Fibroblast of lung (primary cell): ENCODE data around the gene MRC2. TPM values are rescaled to one million over a fixed set of nuclear protein-coding genes. Genes with fewer than 3 reads are reported as not detected.

Experiments
- DNase-seq, 2 donors: peaks; one replicate each; pipeline versions ENCODE4 v3.0.0 to v3.0.0-alpha.2; 2010; ENCODE audit warnings: low read depth in 2 of 2
- H2AFZ ChIP-seq: 2 replicates; pipeline ENCODE4 v1.5.1; 2012; ENCODE audit warnings: low read length, control low read depth, inconsistent platforms
- H3K27ac ChIP-seq: 2 replicates; pipeline ENCODE4 v1.5.1; 2011; ENCODE audit warnings: low read length, control low read depth; ENCODE audit not compliant: insufficient read depth
- H3K27me3 ChIP-seq: 2 replicates; pipeline ENCODE4 v1.5.1; 2011; ENCODE audit warnings: mild to moderate bottlenecking, low read length; ENCODE audit not compliant: control insufficient read depth, insufficient read depth
- H3K36me3 ChIP-seq: 2 replicates; pipeline ENCODE4 v1.5.1; 2011; ENCODE audit warnings: low read length; ENCODE audit not compliant: control insufficient read depth, insufficient read depth
- H3K4me1 ChIP-seq: 2 replicates; pipeline ENCODE4 v1.5.1; 2011; ENCODE audit warnings: low read length; ENCODE audit not compliant: control insufficient read depth, insufficient read depth; ENCODE audit errors: extremely low read depth
- H3K4me2 ChIP-seq: 2 replicates; pipeline ENCODE4 v1.5.1; 2011; ENCODE audit warnings: low read length, control low read depth; ENCODE audit not compliant: insufficient read depth; ENCODE audit errors: extremely low read depth
- H3K4me3 ChIP-seq, 4 experiments: fragments of 200-600 bp in 1 of 4; sonication (generic) in 1 of 4; replicated peaks in 1 of 4; 2 replicates each; pipeline ENCODE4 v1.5.1; 2011 to 2016; ENCODE audit warnings: low read length in 4 of 4, low read depth in 3 of 4, mild to moderate bottlenecking in 3 of 4, control low read depth in 2 of 4, inconsistent platforms in 1 of 4, mixed read lengths in 1 of 4; ENCODE audit not compliant: insufficient read depth in 1 of 4; ENCODE audit errors: control extremely low read depth in 1 of 4
- H3K79me2 ChIP-seq: 2 replicates; pipeline ENCODE4 v1.5.1; 2012; ENCODE audit warnings: mild to moderate bottlenecking, low read length, inconsistent platforms; ENCODE audit not compliant: control insufficient read depth, insufficient read depth
- H3K9ac ChIP-seq: 2 replicates; pipeline ENCODE4 v1.5.1; 2011; ENCODE audit warnings: mild to moderate bottlenecking, low read length, control low read depth; ENCODE audit not compliant: insufficient read depth
- H3K9me3 ChIP-seq: 2 replicates; pipeline ENCODE4 v1.5.1; 2012; ENCODE audit warnings: low read depth, low read length; ENCODE audit not compliant: control insufficient read depth, insufficient read depth
- H4K20me1 ChIP-seq: 2 replicates; pipeline ENCODE4 v1.5.1; 2011; ENCODE audit warnings: low read length; ENCODE audit not compliant: control insufficient read depth, insufficient read depth; ENCODE audit errors: extremely low read depth
- CTCF ChIP-seq, 2 donors: IDR thresholded peaks in 1 of 2; conservative IDR thresholded peaks in 1 of 2; 1 replicate in 1 of 2; 2 replicates in 1 of 2; pipeline ENCODE4 v1.5.1; 2011 to 2012; ENCODE audit warnings: low read length in 2 of 2, control low read depth in 1 of 2, inconsistent platforms in 1 of 2, low read depth in 1 of 2, mild to moderate bottlenecking in 1 of 2
- EZH2 ChIP-seq: IDR thresholded peaks from 2 replicates; pipeline ENCODE4 v1.5.1; 2012; ENCODE audit warnings: low read length, control low read depth, mild to moderate bottlenecking; ENCODE audit errors: missing control alignments
- polyA plus RNA-seq, 2 donors: library from polyadenylated mRNA; depleted of rRNA in 1 of 2; stranded (reverse) in 1 of 2; unstranded in 1 of 2; fragments of >200 nt; gene quantifications; 2 replicates each; pipeline ENCODE4 v1.2.1, GENCODE V29; 2011 to 2012; ENCODE audit warnings: missing spikeins in 1 of 2
- total RNA-seq: library from RNA; depleted of rRNA; stranded (reverse); fragments of >200 nt; gene quantifications from 2 replicates; pipeline ENCODE4 v1.2.1, GENCODE V29; 2014

MRC2 gene
- total and polyA plus RNA-seq, 2 donors (not counting 1 experiment from before 2014, with no cell fraction given), result 98.7 to 164 TPM

GRCh38 chr17:62658136-62658920 is 30.9 kb downstream of the MRC2 start:
- DNase-seq, result no peak
- Histone ChIP-seq H4K20me1 (no peaks in the 10 kb centered on the region), H3K9ac (no peak overlapping the region), H3K4me2 (no peak overlapping the region), H3K36me3 (peaks cover 9% of the 10 kb centered on the region), H2AFZ (no peak overlapping the region), H3K27ac (no peak overlapping the region), H3K9me3 (no peaks in the 10 kb centered on the region), H3K4me3 (no peak overlapping the region), H3K79me2 (peaks cover 18% of the 10 kb centered on the region), H3K4me1 (peaks cover 17% of the 10 kb centered on the region), H3K27me3 (no peaks in the 10 kb centered on the region)
- TF ChIP-seq EZH2 (no peak), CTCF (conservative IDR thresholded peaks at IDR 0.05 in 1 of 2, IDR thresholded peaks at IDR 0.05 in 1 of 2; ENCODE audit: low read depth in 1 of 2, low read length in 2 of 2) (no peak)

- Histone ChIP-seq H3K79me2 (peaks cover 23% of the 10 kb centered on the region), H4K20me1 (no peaks in the 10 kb centered on the region), H3K27me3 (no peaks in the 10 kb centered on the region), H3K36me3 (peaks cover 13% of the 10 kb centered on the region), H3K27ac (no peak overlapping the region), H3K4me3 (no peak overlapping the region), H3K9me3 (no peaks in the 10 kb centered on the region), H3K9ac (no peak overlapping the region), H3K4me2 (no peak overlapping the region), H2AFZ (no peak overlapping the region), H3K4me1 (peaks cover 7% of the 10 kb centered on the region)
- no peak for DNase-seq
- TF ChIP-seq EZH2, result no peak
- TF ChIP-seq CTCF (conservative IDR thresholded peaks at IDR 0.05 in 1 of 2, IDR thresholded peaks at IDR 0.05 in 1 of 2; ENCODE audit: low read depth in 1 of 2, low read length in 2 of 2), result no peak
These were observed 33.2 kb downstream of the MRC2 start for GRCh38 chr17:62660629-62661118.

- no peaks in the 10 kb centered on the region for H3K9me3 ChIP-seq
- no peak overlapping the region for H2AFZ ChIP-seq
- H3K27me3 ChIP-seq, result no peaks in the 10 kb centered on the region
- peaks cover 7% of the 10 kb centered on the region for H3K4me1 ChIP-seq
- no peak overlapping the region for H3K4me3 ChIP-seq
- H3K9ac ChIP-seq, result no peak overlapping the region
- H3K27ac ChIP-seq, result no peak overlapping the region
- no peak for DNase-seq
- no peak for TF ChIP-seq EZH2
- TF ChIP-seq CTCF (conservative IDR thresholded peaks at IDR 0.05 in 1 of 2, IDR thresholded peaks at IDR 0.05 in 1 of 2; ENCODE audit: low read depth in 1 of 2, low read length in 2 of 2), result no peak
- peaks cover 23% of the 10 kb centered on the region for H3K79me2 ChIP-seq
- H3K36me3 ChIP-seq, result peaks cover 19% of the 10 kb centered on the region
- H3K4me2 ChIP-seq, result no peak overlapping the region
- no peaks in the 10 kb centered on the region for H4K20me1 ChIP-seq
These were observed 33.9 kb downstream of the MRC2 start for GRCh38 chr17:62661337-62661736.
